Ishikawa (cell line): Measurements from ENCODE around the gene C17orf100.

Experiments
- CEBPB ChIP-seq: IDR thresholded peaks from 2 replicates; pipeline ENCODE4 v1.6.1; 2012
- CREB1 ChIP-seq: IDR thresholded peaks from 2 replicates; pipeline ENCODE4 v1.6.1; 2012; ENCODE audit warnings: low read depth
- EGR1 ChIP-seq: IDR thresholded peaks from 2 replicates; pipeline ENCODE4 v1.6.1; 2012
- EP300 ChIP-seq: IDR thresholded peaks from 2 replicates; pipeline ENCODE4 v1.6.1; 2012; ENCODE audit warnings: borderline replicate concordance
- FOXM1 ChIP-seq: IDR thresholded peaks from 2 replicates; pipeline ENCODE4 v1.6.1; 2012; ENCODE audit warnings: low read depth, borderline replicate concordance
- NFIC ChIP-seq: IDR thresholded peaks from 2 replicates; pipeline ENCODE4 v1.6.1; 2012
- RAD21 ChIP-seq: IDR thresholded peaks from 2 replicates; pipeline ENCODE4 v1.6.1; 2012; ENCODE audit warnings: low read depth
- REST ChIP-seq: IDR thresholded peaks from 2 replicates; pipeline ENCODE4 v1.6.1; 2012; ENCODE audit warnings: low read depth, mild to moderate bottlenecking
- TAF1 ChIP-seq: IDR thresholded peaks from 2 replicates; pipeline ENCODE4 v1.6.1; 2012; ENCODE audit warnings: low read depth, mild to moderate bottlenecking
- TCF12 ChIP-seq: IDR thresholded peaks from 2 replicates; pipeline ENCODE4 v1.6.1; 2012; ENCODE audit warnings: low read depth
- TEAD4 ChIP-seq: IDR thresholded peaks from 2 replicates; pipeline ENCODE4 v1.6.1; 2012
- USF1 ChIP-seq: IDR thresholded peaks from 2 replicates; pipeline ENCODE4 v1.6.1; 2012
- YY1 ChIP-seq: IDR thresholded peaks from 2 replicates; pipeline ENCODE4 v1.6.1; 2012; ENCODE audit warnings: low read depth
- ZBTB7A ChIP-seq: IDR thresholded peaks from 2 replicates; pipeline ENCODE4 v1.6.1; 2012; ENCODE audit warnings: low read depth
- TF ChIP-seq, protein P1 (sequence below): IDR thresholded peaks from 2 replicates; pipeline ENCODE4 v1.6.1; 2012

The C17orf100 gene

DNA sequence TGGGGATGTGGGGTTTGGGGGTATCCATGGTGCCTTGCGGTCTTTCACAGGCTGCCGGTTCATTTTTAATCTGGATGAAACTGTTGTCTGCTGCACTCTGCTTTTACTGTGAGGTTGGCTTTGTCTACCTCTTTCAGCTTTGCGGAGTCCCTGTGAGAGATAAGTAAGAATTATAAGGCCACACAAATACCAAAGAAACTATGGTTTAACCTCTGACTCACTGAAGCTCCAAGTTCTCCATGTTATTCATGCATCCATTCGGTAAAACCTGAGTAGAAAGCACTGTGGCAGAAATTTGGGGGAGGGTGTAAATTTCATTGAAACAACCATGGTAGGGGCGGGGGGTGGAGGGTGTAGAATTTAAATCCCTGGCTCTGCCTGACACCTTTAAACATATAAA lies 41.6 kb upstream of the C17orf100 start:
- TF ChIP-seq EP300 = no peak
- no peak for TF ChIP-seq RAD21
- TF ChIP-seq TAF1 = no peak
- no peak for TF ChIP-seq EGR1
- no peak for TF ChIP-seq YY1
- no peak for TF ChIP-seq REST
- no peak for TF ChIP-seq CEBPB
- TF ChIP-seq ZBTB7A = no peak
- TF ChIP-seq NFIC = no peak
- no peak for TF ChIP-seq TCF12

GRCh38 chr17:6611231-6611630 lies 40.3 kb upstream of the C17orf100 start:
- TF ChIP-seq TCF12 (no peak), CREB1 (no peak), EP300 (no peak), TAF1 (no peak), USF1 (no peak), CEBPB (no peak), FOXM1 (no peak), EGR1 (no peak), YY1 (no peak), RAD21 (no peak), TEAD4 (no peak), REST (no peak), ZBTB7A (no peak), NFIC (no peak)
- TF ChIP-seq, protein P1, sequence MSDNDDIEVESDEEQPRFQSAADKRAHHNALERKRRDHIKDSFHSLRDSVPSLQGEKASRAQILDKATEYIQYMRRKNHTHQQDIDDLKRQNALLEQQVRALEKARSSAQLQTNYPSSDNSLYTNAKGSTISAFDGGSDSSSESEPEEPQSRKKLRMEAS = no peak

- TF ChIP-seq YY1 = no peak
- no peak for TF ChIP-seq EP300
- no peak for TF ChIP-seq TEAD4
- no peak for TF ChIP-seq TCF12
- no peak for TF ChIP-seq RAD21
- TF ChIP-seq CEBPB = no peak
- TF ChIP-seq USF1 = no peak
- TF ChIP-seq, protein P1 = no peak
- TF ChIP-seq ZBTB7A = no peak
- TF ChIP-seq EGR1 = no peak
- TF ChIP-seq REST = no peak
- no peak for TF ChIP-seq TAF1
- no peak for TF ChIP-seq CREB1
- no peak for TF ChIP-seq FOXM1
- no peak for TF ChIP-seq NFIC
Measured at GRCh38 chr17:6623941-6624340, 27.6 kb upstream of the C17orf100 start.

GRCh38 chr17:6626616-6627015 lies 24.9 kb upstream of the C17orf100 start:
- TF ChIP-seq TCF12 (no peak), FOXM1 (no peak), YY1 (no peak), ZBTB7A (no peak), CEBPB (no peak), CREB1 (no peak), RAD21 (no peak), TAF1 (no peak), TEAD4 (no peak), USF1 (no peak), EP300 (no peak), REST (no peak), EGR1 (no peak), NFIC (no peak)
- TF ChIP-seq, protein P1 = no peak
